HG02571 (cell line): ENCODE data around the gene ATG2A.
"Not testable (repeated sequence)": the region's sequence is repeated elsewhere in the genome, so short reads cannot be mapped to it uniquely, and the experiment has no call there.

Source experiments
- ATAC-seq: cut with Tn5 transposase; IDR thresholded peaks from one replicate; pipeline ENCODE4 v1.9.1; 2021; ENCODE audit warnings: mild to moderate bottlenecking, moderate library complexity; ENCODE audit not compliant: unreplicated experiment

The ATG2A gene

DNA sequence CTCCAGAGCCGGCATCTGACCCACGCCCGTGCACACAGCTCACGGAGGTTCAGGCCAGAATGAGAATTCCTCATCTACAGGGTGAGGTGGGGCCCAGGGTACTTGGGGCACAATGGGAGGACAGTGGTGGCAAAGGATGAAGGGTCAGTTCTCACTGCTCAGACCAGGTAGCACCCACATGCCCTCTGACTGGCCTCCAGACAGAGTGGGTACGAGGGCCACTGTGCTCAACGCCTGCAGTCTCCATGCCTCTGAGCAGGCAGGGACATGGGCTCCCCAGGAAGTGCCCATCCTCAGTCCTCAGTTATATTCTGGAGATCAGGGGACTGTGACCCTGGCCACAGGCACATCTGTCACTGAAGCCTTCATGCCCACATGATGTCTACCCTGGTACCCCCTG lies 59.5 kb downstream of the ATG2A start:
- ATAC-seq, result no peak

GRCh38 chr11:64856382-64857227 lies 60.4 kb downstream of the ATG2A start:
- no peak for ATAC-seq

DNA sequence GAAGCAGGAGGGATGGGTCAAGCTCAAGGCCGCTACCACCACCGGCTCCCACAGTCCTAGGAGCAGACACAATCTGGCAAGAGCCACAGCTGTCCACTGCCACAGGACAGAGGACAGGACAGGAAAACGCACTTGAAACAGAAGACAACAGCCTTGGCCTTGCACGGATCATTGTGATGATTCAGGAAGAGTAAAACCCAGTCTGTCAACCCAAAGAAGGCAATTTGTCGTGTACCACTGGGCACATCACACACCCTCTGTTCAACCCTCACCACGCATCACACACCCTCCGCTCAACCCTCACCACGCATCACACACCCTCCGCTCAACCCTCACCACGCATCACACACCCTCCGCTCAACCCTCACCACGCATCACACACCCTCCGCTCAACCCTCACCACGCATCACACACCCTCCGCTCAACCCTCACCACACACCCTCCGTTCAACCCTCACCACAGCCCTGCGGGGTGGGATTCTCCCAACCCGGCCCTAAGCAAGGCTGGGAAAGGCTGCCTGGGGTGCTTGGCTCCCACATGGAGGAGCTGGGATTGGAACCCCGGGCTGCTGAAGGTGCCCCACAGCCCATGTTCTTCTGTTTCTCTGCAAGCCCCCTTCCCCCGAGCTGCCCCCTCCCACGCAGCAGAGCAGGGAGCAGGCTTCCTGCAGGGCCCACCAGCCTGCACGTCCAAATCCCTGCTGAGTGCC lies 61.3 kb downstream of the ATG2A start:
- no peak for ATAC-seq

GRCh38 chr11:64854534-64855502 lies 62.2 kb downstream of the ATG2A start:
- ATAC-seq, result no peak

DNA sequence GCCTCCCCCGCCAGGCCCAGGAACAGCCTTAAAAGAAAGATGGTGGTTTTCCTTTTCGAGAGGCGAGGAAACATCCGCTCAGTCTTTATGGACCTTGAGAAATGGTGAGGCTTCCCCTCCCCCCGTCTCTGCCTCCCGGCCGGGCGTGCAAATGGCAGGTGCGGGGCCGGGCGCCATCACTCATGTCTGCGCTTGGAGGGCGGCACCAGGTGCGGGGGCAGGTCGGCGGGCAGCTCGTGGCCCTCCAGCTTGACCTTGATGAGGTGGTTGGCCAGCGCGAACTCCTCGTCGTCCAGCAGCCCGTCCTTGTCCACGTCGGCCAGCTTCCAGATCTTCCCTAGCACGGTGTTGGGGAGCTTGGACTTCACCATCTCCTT lies 62.9 kb downstream of the ATG2A start:
- no peak for ATAC-seq

DNA sequence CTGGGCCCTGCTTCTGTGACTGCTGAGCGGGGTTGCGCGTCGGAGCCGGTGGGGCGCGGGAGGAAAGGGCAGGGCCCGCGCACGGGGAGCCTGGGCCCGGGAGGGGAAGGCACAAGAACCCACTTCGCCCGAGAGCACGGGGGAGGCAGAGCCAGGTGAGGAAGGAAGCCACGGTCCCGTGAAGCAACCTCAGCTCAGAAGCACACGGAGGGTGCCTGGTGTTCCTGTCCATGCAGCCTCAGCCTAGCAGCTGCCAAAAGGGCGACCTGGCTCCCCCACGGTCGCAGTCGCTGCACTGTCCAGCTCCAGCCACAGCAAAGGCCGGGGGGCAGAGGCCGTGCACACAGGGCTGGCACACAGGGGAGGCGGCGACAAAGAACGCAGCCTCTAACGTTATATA lies 63.3 kb downstream of the ATG2A start:
- ATAC-seq, result no peak

DNA sequence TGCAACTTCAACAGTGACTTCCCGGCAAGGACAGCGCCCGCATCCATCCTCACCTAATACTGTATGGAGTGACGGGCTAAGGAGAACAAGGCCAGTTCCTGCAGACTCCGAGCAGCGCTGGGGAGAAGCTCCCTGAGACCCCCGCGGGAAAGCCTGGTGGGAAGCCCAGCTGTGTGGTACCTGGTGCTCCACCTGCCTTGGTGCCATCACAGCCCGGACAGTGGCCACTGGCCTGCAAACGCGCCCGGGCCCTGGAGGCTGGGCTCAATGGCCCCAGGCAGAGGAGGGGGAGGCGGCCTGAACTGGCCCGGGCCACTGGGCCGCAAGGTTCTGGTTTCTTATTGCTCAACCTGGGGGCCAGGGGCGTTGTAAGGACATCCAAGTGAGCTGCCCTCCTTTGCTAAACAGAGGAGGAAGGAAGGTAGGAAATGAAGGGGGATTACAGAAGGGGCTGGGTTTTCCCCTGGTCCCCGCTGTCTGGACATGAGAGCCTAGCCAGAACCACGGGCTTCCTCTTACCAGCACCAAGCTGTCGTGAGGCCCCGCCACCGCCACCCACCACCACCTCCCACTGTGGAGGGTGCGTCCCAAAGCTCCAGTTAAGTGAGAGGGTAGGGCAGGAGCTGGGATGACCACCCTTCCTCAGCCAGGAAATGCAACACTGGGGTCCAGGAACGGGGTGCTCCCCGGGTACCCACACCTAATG lies 64.1 kb downstream of the ATG2A start:
- no peak for ATAC-seq

- ATAC-seq, result no peak
Measured at GRCh38 chr11:64851831-64852351, 65.1 kb downstream of the ATG2A start.

- peak; percentile 70 for ATAC-seq
Measured at GRCh38 chr11:64850979-64851567, 65.9 kb downstream of the ATG2A start.

- ATAC-seq, result no peak
Measured at GRCh38 chr11:64849598-64850356, 67.2 kb downstream of the ATG2A start.

DNA sequence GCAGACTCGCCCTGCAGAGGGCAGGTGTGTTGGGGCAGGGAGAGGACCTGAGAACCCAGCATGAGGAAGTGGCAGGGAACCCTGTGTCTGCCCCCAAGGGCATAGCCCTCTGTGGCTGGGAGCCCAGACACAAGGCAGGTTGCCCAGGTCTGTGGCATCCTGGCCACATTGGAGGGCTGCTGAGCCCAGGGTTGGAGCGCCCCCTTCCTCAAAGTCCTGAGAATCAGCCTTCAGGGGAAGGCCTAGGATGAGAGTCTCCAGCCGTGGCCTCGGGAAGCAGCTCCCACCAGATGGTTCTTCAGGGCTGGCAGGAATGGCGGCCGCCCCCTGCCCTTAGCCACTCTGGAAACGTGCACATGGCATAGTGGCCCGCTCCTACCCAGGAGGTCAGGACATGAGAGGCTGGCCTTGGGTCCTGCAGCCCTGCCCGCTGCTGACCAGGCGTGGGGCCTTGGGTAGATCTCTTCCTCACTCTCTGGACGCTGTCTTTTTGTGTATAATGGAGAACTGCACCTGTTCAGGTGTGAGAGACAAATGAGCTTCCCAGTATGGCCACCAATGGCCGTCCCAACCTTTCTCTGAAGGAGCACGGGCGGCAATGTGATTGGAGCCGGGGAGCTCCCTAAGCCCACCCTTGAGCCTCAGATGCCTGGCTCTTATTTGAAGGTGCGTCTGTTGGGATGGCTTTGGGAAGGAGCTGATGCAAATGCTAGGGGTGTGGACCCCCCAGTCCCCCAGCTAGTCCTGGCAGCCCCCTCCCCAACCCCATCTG lies 68.0 kb downstream of the ATG2A start:
- ATAC-seq, result no peak

DNA sequence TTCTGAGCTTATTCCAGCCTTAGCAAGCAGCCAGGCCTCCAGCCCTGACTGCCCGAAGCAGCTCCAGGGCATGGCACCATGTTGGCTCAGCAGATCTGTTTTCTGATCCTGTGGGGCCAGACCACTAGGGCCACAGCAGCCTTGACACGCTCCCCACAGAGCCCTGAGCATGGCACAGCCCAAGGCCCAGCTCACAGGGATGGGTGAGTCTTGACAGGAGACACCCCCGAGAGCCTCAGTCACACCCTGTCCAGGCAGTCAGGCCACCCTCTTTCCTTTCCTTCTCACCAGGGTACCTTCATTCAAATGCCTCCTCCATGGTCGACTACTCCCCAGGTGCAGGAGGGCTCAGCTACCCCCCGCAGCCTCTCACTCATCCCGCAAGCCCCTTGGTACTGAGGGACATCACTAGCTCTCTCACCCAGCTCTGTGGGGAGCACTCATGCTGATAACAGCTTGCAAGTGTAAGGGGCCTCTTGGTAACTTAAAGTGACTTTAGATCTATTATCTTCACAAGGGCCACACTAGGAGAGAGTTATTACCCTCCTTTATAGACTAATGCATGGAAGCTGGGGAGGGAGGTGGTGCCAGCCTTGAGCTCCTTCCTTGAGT lies 68.7 kb downstream of the ATG2A start:
- no peak for ATAC-seq

DNA sequence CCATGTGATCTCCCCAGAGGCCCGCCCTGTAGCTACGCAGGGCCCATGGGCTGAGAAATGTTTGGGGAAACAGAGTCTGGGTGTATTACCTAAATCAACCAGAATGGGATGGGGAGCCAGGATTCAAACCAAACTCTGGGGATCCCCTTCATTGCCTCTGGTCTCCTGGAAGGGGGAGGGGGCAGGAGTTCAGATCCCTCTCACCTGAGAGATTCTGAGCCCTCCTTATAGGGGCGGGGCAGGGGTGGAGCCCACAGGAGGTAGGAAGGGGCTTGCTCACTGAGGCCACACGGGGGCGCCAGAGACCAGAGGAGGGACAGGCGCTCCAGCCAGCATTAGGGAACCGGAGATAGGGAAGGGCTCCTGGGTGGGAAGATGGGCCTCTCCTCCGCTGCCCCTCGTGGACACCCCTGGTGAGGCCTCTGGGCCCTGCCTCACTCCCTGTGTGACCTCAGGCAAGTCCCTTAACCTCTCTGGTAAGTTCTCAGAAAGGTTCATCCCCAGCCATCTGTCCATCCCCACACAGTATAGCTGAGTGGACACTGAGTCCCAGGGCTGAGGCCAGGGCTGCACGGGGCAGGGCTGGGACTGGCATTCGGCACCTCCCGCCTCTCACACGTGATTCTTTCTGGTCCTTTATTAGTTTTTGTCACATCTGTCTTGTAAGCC lies 69.9 kb downstream of the ATG2A start:
- ATAC-seq, result no peak

- not testable (repeated sequence) for ATAC-seq
Measured at GRCh38 chr11:64845776-64846129, 71.3 kb downstream of the ATG2A start.

DNA sequence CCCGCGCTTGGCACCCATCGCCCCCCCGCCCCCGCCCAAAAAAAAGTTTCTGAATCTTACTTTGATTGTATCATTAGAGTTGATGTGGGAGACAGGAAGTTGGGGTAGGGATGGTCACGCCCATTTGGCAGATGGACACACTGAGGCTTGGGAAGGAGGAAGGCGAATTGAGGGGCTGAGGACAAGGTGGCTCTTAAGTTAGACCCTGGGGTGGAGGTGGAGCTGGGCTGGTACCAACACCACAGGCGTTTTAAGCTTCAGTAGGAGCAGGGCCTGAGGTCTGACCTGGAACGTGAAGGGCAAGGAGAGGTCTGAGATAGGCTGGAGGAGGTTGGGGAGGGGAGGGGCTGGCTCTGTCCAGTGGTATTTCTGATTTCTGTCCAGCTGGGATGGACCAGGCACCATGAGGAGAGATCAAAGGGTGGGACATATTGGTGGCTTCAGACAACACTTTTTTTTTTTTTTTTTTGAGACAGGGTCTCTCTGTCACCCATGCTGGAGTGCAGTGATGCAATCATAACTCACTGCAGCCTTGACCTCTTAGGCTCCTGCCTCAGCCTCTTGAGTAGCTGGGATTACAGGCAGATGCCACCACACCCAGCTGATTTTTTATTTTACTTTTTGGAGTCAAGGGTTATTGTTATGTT lies 71.8 kb downstream of the ATG2A start:
- no peak for ATAC-seq
